HG02840 (cell line): Measurements from ENCODE around the gene TPM2.

Source experiments
- ATAC-seq: cut with Tn5 transposase; IDR thresholded peaks from one replicate; pipeline ENCODE4 v1.9.1; 2021; ENCODE audit warnings: mild to moderate bottlenecking, moderate library complexity, moderate number of reproducible peaks; ENCODE audit not compliant: unreplicated experiment, low FRiP score

Gene TPM2

DNA sequence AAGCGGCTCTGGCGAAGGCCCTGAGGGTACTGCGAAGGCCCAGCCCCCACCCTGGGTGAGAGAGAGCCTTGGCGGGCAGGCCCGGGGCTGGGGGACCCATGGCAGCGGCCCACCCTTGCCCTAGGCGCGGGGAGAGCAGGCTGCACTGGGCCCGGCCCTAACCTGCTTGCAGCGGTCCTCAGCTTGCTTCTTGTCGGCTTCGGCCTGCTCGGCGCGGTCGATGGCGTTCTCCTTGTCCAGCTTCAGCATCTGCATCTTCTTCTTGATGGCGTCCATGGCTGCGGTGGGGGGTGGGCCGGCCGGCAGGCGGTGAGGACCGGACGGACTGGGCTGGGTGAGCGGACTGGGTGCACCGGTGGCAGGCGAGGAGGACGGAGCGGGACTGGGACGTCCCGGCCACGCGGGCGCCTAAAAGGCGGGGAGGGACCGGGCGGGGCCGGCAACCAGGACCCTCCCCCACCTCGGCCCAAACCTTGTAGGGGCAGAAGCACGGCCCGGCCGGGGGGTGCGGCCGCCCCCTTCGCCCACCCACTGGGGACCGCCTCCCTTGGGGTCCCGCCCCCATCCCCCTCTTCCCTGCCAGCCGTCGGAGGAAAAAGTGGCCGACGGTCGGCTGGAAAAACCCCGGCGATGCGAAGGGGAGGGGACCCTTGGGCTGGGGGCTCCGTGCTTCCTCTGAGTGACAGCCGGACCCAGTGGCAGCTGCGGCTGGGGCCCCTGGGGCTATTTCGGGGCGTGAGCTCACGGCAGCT is at the start of gene TPM2:
Gene TPM2, minus strand, starts transcription at position 384 of the 752 bp plus-strand sequence. Its CDS starts 108 bp downstream, at position 276.
- no peak for ATAC-seq

DNA sequence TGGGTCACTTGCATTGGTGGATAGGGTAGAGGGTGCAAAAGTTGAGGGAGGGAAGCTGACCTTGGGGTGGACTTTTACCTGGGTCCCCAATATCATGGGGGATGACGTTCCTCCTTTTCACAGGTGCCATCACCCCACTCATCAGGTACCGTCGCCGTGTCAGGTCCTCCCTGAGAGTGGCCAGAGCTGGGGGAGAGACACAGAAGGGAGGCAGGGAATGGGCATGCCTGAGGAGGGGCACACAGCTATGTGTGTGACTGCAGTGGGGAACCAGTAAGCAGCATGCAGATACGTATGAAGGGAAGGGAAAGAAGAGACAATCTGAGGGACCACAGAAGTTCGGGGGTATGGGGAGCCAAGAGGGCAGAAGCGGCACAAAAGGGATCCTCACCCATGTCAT is 49.2 kb upstream of the TPM2 start:
- ATAC-seq = no peak

DNA sequence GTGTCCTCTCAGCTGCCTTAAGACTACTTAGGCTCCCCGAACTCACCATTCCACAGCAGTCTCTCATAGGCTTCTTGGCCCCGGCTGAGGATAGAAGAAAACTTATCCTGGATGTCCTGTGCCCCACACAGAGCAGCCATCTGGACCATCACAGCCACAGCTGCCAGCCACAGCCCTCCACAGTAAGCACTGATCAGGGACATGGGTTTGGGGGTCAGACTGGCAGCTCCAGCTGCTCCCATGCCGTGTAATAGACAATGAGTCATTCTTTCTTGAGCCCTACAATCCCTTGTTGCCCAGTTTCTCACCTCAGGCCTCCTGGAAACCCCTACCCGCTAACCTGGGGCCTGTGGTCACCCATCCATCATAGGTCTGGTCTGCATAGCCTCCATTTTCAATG is 48.5 kb upstream of the TPM2 start:
- ATAC-seq = no peak

DNA sequence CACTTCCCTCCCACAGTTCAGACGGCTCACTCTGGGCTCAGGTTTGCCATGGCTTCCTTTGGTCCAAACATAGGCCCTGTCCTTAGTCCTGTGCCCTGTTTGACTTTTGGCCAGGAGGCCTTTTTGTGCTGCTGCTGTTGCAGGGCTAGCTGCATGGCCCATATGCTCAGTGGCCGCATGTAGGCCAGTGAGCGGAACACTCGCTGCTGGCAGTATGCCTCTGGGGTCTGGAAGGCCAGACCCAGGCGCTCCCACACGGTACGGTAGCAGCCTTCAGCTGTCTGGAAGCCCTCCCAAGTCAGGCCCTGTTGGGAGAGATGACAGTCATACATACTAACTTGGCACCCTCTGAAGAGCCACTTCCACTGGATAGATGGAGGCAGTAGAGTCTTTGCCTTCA is 47.4 kb upstream of the TPM2 start:
- no peak for ATAC-seq

DNA sequence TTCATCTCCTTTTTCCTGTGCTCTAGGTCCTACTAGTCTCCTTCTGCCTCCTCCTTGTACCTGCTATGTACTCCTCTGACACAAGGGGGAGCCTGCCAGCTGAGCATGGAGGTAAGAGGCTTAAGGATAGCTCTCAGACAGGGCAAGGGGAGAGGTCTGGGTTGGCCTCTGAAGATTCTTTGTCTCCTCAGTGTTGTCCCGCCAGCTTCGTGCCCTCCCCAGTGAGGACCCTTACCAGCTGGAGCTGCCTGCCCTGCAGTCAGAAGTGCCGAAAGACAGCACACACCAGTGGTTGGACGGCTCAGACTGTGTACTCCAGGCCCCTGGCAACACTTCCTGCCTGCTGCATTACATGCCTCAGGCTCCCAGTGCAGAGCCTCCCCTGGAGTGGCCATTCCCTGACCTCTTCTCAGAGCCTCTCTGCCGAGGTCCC is 46.5 kb upstream of the TPM2 start:
- no peak for ATAC-seq

DNA sequence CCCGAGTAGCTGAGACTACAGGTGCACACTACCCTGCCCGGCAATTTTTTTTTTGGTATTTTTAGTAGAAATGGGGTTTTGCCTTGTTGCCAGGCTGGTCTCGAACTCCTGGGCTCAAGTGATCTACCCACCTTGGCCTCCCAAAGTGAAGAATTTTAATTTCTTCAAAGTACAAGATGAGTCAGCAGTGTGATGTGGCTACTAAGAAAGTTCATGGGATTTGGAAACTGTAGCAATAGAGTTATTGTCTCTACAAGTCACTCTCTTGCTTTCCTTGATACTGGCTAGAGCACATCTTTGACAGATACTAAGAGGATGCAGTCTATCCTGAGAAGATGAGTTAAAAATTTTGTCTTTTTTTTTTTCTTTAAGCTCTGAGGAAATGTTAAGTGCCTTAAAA is 44.4 kb upstream of the TPM2 start:
- no peak for ATAC-seq

DNA sequence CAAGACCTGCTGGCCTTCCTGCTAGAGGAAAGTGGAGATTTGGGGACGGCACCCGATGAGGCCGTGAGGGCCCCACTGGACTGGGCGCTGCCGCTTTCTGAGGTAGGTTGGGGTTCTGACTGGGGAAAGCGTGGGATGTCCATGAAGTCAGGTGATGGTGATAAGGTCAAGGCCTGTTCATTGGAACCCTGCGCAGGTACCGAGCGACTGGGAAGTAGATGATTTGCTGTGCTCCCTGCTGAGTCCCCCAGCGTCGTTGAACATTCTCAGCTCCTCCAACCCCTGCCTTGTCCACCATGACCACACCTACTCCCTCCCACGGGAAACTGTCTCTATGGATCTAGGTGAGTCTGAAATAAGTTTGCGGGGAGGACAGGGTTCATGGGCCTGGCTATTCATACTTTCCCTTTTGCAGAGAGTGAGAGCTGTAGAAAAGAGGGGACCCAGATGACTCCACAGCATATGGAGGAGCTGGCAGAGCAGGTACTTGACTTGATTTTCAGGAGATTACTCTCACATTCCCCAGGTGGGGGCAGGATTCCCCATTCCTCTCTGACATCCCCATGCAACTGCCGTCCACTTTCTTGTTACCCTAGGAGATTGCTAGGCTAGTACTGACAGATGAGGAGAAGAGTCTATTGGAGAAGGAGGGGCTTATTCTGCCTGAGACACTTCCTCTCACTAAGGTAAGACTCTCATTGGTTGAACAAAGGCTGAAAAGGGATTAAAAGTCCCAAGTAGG is 43.2 kb upstream of the TPM2 start:
- ATAC-seq = peak; percentile 0

DNA sequence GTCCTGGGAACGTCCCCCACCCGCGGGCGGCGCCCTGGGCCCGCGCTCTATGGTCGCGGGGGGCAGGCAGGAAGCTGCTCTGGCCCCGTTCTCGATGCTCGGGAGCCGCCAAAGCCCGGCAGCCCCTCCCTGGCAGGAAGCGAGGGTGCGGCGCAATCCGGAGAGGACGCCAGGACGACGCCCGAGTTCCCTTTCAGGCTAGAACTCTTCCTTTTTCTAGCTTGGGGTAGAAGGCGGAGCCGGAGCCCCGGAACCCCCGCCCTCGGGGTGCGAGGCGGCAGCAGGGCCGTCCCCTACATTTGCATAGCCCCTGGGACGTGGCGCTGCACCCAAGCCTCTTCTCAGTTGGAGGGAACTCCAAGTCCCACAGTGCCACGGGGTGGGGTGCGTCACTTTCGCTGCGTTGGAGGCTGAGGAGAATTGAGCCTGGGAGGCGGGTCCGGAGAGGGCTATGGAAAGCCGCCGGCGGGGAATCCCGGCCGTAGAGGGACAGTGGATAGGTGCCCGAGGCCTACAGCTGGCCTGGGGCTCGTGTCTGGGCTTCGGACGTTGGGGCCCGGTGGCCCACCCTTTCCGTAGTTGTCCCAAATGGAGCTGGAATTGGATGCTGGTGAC is 42.6 kb upstream of the TPM2 start, which contains the start of the genes CREB3 and TLN1:
Gene CREB3, plus strand, starts transcription at position 482 of the 615 bp plus-strand sequence. Its CDS starts 107 bp downstream, at position 589.
Gene TLN1, minus strand, starts transcription at position 11 of the 615 bp plus-strand sequence. CDS start 6,501 bp downstream, outside the sequence.
- peak; percentile 81 for ATAC-seq

DNA sequence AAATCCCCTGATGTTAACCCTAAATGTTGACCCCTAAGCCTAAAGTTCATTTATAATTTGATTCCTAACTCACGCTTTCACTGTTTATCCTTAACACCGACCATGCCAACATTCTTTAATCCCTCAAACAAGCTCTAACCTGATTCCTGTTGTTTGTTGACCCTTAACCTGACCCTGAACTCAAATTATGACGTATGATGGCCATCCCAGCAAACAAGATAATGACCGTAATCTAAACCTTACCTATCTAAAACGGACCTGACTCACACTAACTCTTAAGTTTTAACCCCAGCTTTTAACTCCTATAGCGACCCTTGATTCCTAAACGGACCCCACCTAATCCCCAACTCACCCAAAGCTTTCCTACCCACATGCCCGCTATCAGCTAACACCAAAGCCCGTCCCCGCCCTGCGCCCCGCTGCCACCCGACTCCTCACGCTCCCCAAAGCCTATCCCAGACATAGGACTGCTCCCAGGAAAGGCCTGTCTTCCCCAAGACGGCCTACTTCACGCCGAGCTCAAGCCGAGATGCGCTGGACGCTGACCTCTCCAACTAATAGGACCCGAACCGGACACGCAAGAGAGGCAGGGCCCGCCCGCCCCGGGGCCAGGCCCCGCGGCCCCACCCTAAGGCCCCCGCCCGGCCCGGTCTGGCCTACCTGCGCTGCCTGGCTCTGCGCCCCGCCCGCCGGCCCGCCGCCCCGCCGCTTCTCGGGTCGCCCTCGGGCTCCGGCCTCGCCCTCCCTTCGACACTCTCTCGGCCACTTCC is 41.9 kb upstream of the TPM2 start:
- no peak for ATAC-seq

DNA sequence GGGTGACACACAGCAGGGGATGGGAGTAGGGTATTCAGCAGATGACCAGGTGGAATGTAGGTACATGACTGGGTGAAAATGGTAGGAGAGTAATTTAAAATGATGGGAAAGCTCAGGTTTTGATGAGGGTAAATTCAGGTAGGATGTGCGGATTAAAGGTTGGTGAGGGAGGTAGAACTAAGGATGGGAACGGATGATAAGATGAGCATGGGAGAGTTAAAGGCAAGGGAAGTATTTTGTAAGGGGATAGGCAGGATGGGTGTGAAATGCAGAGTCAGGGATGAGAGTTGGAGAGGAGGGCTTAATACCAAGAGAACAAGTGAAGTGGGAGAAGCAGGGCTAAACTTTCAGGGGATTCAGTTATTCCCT is 40.7 kb upstream of the TPM2 start:
- ATAC-seq = no peak

DNA sequence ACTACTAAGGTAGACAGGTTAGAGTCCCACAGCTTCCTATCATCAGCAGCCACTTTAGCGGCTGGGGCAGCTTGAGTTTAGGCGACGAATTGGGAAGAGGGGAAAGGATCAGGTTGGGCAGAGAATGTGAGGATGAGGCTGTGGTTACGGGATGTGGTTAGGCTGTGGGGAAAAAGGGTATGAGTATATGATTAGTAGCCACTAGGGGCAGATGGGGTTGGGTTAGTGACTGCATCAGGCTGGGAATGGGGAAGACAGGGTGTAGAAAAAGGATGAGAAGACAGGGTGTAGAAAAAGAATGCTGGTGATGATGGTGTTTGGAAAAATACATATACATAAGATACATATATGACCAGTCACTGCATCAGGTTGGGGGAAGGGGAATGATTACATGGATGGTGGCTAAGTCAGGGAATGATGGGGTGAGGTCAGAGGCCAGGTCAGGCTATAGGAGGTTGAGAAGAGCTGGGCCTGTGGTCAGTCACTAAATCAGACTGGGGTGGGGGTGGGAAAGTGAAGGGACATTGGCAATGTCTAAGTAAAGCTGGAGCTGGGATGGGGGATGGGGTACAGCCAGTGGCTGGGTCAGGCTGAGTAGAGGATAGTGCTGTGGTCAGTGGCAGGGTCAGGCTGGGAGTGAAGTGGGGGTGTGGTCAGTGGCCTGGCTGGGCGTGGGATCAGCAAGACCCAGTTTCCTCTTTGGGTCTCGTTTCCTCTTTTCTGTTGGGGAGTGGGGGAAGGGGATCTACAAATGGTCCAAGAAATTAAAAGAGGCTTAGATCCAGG is 40.2 kb upstream of the TPM2 start:
- ATAC-seq = no peak

DNA sequence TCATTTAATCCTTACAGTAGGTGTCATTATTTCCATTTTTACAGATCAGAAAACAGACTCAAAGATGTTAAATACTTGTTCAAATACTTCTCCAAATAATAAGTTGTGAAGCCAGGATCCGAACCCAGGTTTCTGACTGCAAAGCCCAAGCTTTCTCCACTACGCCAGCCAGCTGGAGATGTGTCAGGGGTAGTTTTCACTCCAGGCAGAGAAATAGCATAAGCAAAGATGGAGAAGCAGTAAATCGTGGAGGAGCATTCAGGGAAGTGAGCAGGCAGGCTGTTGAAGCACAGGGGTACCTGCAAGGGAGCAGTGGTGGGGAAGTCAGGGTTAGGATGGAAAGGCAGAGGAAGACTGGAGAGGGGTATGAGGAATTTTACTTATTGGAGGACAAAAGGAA is 39.4 kb upstream of the TPM2 start:
- no peak for ATAC-seq

DNA sequence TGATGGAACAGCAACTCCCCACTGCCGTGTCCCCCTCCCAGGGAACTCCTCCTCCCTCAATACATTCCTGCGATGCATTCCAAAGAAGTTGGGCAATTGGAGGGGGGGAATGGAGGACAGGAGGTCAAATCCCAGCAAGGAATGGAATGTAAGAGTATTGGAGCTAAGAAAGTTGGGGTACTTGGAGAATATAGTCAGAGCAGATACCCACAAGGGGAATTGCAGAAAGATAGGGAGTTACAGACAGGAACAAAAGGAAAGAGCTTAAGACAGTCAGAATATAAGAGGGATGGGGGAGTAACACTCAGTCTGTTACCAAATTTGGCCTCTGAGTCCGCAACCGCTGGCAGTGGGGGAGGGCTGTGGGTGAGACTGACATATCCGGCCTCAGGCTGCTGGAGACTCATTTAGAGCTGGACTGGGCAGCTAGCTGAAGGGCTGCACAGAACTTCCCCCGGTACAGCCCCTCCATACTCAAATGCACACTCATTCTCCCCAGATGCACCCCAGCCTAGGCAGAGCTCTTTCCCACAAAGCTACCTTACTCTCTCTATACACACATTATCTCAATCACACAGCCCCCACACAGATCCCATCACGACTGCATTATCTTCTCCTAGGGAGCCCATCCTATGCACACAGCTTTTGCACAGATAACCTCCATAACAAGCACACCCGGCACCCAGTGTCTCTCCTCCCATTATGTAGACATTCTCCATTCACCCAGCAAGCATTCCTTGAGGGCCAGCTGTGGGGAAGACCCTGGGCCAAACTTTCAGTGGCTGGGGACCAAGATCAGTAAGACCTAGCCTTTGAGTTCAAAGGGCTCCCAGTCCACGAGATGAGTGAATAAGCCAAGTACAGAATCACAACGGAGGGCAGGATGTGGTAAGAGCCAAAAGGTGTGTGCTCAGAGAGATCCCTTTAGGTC is 38.6 kb upstream of the TPM2 start:
- ATAC-seq = no peak

DNA sequence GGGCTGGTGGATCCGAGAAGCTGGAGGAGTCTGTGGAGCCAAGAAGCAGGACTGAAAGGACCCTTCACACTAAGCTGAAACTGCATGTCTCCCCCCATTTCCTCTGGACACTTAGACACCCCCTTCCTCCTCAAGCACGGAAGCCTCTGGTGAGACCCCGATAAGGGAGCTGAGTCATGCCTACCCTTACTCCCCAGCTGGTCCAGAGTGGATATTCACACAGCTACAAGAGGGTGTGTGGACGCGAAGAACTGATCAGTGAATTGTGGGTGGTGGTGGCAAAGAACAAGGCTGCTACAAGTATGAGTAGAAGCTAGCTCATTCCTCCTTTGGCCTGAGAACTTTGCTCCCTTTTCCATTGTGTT is 37.9 kb upstream of the TPM2 start:
- ATAC-seq = no peak

DNA sequence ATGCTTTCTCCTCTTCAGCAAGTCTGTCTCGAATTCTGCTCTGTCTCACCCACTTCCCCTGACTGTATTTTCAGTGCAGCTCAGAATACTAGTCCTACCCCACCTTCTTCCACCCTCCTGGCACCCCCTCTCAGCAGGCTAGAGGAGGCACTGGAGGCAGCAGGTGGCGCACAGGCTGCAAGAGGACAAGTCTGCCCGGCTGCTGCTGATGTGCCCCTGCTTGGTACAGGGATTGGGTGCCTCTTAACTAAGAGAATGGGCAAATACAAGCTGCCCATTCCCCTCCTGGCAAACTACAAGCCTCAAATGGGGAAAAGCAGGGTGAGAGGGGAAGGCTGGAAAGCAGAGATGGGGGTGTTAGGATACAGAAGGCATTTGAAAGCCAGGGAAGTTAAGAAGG is 37.2 kb upstream of the TPM2 start:
- ATAC-seq = no peak

DNA sequence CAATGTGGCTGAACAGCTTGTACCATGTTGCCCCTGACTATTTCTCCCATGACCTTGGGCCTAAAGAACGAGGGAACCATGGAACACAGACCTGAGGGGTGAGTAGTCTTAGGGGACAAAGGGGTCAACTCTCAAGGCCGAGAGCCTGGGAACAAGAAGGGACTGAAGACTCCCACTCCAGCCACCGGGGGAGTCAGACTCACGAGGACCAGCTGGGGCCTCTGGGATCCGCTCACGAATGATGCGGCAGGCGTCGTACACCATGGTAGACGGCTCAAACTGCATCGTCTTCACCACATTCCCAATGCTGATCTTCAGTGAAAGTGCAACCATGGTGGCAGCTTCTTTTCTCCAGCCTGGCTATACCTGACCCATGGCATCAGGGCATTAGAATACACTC is 35.6 kb upstream of the TPM2 start:
- ATAC-seq = no peak

DNA sequence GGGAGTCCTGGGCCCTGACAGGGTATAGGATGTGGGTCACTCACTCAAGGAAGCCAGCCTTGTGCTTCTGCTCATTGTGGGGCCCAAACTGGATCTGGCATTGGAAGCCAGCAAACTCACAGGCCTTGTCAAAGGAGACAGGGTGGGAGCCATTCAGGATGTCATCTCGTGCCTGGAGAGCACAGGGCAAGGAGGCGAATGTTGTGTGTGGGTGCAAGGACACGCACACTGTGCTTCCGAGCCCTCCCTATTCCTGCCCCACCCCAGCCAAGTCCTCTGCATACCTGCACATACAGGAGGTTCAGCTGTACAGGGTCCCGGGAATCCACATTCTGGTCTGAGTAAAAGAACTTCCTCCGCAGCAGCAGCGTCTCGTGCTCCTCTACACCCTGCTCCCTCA is 34.2 kb upstream of the TPM2 start:
- ATAC-seq = no peak

DNA sequence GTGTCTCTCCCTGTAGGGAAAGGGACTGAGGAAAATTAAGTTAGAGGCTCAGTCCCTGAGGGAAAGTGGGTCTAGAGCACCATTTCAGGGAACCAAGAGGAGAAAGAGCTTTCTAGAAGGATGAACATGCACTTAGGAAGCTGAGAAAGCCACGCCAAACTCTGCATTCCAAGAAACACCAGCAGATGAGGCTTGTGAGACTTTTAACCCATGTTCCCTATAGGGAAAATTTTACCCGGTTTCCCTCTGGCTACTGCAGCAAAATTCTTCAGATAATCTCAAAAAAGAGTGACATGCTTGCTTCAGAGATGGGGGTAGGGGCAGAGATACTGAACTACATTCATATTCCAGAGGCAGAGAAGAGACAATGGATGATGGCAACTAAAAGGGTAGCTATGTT is 33.7 kb upstream of the TPM2 start:
- no peak for ATAC-seq

DNA sequence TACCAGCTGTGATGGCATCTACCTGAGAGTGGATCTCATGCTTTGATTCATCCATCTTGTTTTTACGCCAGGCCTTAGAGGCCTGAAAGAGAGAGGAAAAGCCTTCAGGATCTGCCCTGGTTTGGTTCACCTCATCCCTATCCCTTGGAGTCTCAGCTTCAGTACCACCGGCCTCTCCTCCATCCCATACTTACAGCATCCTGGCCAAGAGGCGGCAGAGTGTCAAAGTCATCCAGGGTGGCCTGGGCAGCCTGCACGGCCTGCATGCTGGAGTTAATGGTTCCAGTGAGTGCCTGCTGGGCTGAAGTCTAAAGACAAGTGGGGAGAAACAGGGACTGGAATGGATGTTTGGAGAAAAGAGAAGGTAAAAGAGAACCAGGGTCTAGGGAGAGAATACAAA is 29.8 kb upstream of the TPM2 start:
- ATAC-seq = no peak
